K562 (cell line): ENCODE data around the gene TNIK. TPM values are rescaled to one million over a fixed set of nuclear protein-coding genes. Genes with fewer than 3 reads are reported as not detected.

Experiments used
- ATAC-seq: fragments of 200-7000 bp; cut with Tn5 transposase; 3 replicates; pipeline ENCODE4 v1.9.1; 2020; ENCODE audit warnings: moderate library complexity
- BruUV-seq: library from RNA; stranded (reverse); fragments of 400-500 nt; replicated peaks from 2 replicates; lab custom pipeline; 2021; lab: Mats Ljungman, UMichigan
- CTCF ChIA-PET: fragments of 300-600 bp; formaldehyde crosslinking; extraction: SDS; loops from one replicate; lab custom pipeline; 2021; ENCODE audit warnings: low intra/inter-chr PET ratio; lab: Yijun Ruan, JAX
- POLR2A ChIA-PET: fragments of 300-600, 350-650 bp; sonication (Branson Sonifier 250); formaldehyde crosslinking; extraction: SDS; loops from one replicate; lab custom pipeline; 2021; ENCODE audit warnings: antibody characterized with exemption, inconsistent platforms; lab: Yijun Ruan, JAX
- DNase-seq, 4 experiments: peaks; one replicate each; pipeline versions ENCODE4 v3.0.0 to v3.0.0-alpha.2; 2011 to 2018; ENCODE audit warnings: low spot score in 3 of 4, mixed read lengths in 3 of 4; ENCODE audit errors: extremely low read depth in 1 of 4
- FAIRE-seq: peaks from 2 replicates; lab custom pipeline; 2011; peaks lifted over from hg19 to GRCh38; lab: Jason Lieb, UNC
- H2AFZ ChIP-seq: 2 replicates; pipeline ENCODE4 v1.6.0; 2011; ENCODE audit warnings: low read depth, low read length, control low read depth, inconsistent platforms
- H3K27ac ChIP-seq: fragments of 200-600 bp; 3 replicates; pipeline ENCODE4 v1.8.0; 2011; ENCODE audit warnings: low read depth, mild to moderate bottlenecking, control low read depth, inconsistent platforms, low read length, moderate library complexity, mixed read lengths; ENCODE audit errors: extremely low read depth
- H3K27me3 ChIP-seq, 2 experiments: fragments of 300-600 bp in 1 of 2; 2 replicates in 1 of 2; 3 replicates in 1 of 2; pipeline versions ENCODE4 v1.6.0 to v1.8.0; 2011; ENCODE audit warnings: inconsistent platforms in 2 of 2, low read length in 2 of 2, mild to moderate bottlenecking in 1 of 2, mixed read lengths in 1 of 2, moderate library complexity in 1 of 2; ENCODE audit not compliant: control insufficient read depth in 2 of 2, insufficient read depth in 2 of 2
- H3K36me3 ChIP-seq: fragments of 300-600 bp; 3 replicates; pipeline ENCODE4 v1.8.0; 2011; ENCODE audit warnings: mild to moderate bottlenecking, low read length, inconsistent platforms; ENCODE audit not compliant: control insufficient read depth, insufficient read depth
- H3K4me1 ChIP-seq, 2 experiments: fragments of 200-600 bp in 1 of 2; replicated peaks in 1 of 2; 2 replicates in 1 of 2; 3 replicates in 1 of 2; pipeline versions ENCODE4 v1.5.1 to v1.8.0; 2011; ENCODE audit warnings: inconsistent platforms in 2 of 2, low read length in 2 of 2, mild to moderate bottlenecking in 1 of 2, mixed read lengths in 1 of 2, moderate library complexity in 1 of 2; ENCODE audit not compliant: control insufficient read depth in 2 of 2, insufficient read depth in 2 of 2
- H3K4me2 ChIP-seq: 2 replicates; pipeline ENCODE4 v1.6.1; 2011; ENCODE audit warnings: low read length, control low read depth, inconsistent platforms, mixed read lengths; ENCODE audit not compliant: insufficient read depth
- H3K4me3 ChIP-seq: fragments of 200-600 bp; sonication (generic), shearing (Covaris generic); 2 replicates; pipeline ENCODE4 v1.5.1; 2016; ENCODE audit warnings: control low read depth, inconsistent platforms
- H3K79me2 ChIP-seq: fragments of 200-600 bp; 3 replicates; pipeline ENCODE4 v1.8.0; 2011; ENCODE audit warnings: low read length, inconsistent platforms; ENCODE audit not compliant: control insufficient read depth, insufficient read depth
- H3K9ac ChIP-seq, 2 experiments: 2 replicates each; pipeline versions ENCODE4 v1.6.0 to v1.6.1; 2011; ENCODE audit warnings: low read depth in 2 of 2, low read length in 2 of 2, control low read depth in 1 of 2, inconsistent platforms in 1 of 2, mild to moderate bottlenecking in 1 of 2, mixed read lengths in 1 of 2; ENCODE audit not compliant: insufficient read depth in 1 of 2
- H3K9me1 ChIP-seq: one replicate; pipeline ENCODE4 v1.6.0; 2011; ENCODE audit warnings: inconsistent platforms, mild to moderate bottlenecking, low read length, moderate library complexity; ENCODE audit not compliant: control insufficient read depth, insufficient read depth
- H3K9me3 ChIP-seq: replicated peaks from 2 replicates; pipeline ENCODE4 v1.5.1; 2011; ENCODE audit warnings: low read depth, low read length, inconsistent platforms; ENCODE audit not compliant: control insufficient read depth, insufficient read depth
- H4K20me1 ChIP-seq: replicated peaks from 2 replicates; pipeline ENCODE4 v1.6.1; 2011; ENCODE audit warnings: low read length, inconsistent platforms, mixed read lengths; ENCODE audit not compliant: control insufficient read depth, insufficient read depth
- ETV1 ChIP-seq: fragments of 450-650 bp; conservative IDR thresholded peaks from 2 replicates; pipeline ENCODE4 v1.6.1; 2016; ENCODE audit warnings: missing genetic modification characterization, control low read depth, low read depth, missing compliant biosample characterization
- FUS ChIP-seq: fragments of 200-400 bp; formaldehyde crosslinking; optimal IDR thresholded peaks from 2 replicates; pipeline ENCODE3; 2017; ENCODE audit warnings: low read depth, low read length
- KAT2B ChIP-seq: IDR thresholded peaks from one replicate; pipeline ENCODE4 v1.6.1; 2012; ENCODE audit warnings: low read depth, mild to moderate bottlenecking, control low read depth, inconsistent platforms, low read length, moderate library complexity
- NKRF ChIP-seq: fragments of 450-650 bp; IDR thresholded peaks from 2 replicates; pipeline ENCODE4 v1.6.1; 2016; ENCODE audit warnings: borderline replicate concordance
- NR2C1 ChIP-seq, 2 experiments: fragments of 450-650 bp; IDR thresholded peaks; 2 replicates each; pipeline ENCODE4 v1.6.1; 2017; ENCODE audit warnings: mild to moderate bottlenecking in 2 of 2, antibody characterized with exemption in 1 of 2, inconsistent platforms in 1 of 2, missing compliant biosample characterization in 1 of 2, missing genetic modification characterization in 1 of 2
- RBM22 ChIP-seq: fragments of 200-400 bp; formaldehyde crosslinking; IDR thresholded peaks from 2 replicates; pipeline ENCODE4 v1.6.1; 2018; ENCODE audit warnings: low read length, low read depth; ENCODE audit not compliant: poor library complexity, severe bottlenecking
- SAP30 ChIP-seq: fragments of 200-600 bp; sonication (generic); IDR thresholded peaks from 2 replicates; pipeline ENCODE4 v1.6.1; 2012; ENCODE audit warnings: borderline replicate concordance, low read depth, mild to moderate bottlenecking, moderate library complexity, low read length, control low read depth, inconsistent platforms; ENCODE audit not compliant: insufficient read depth, poor library complexity, severe bottlenecking
- TBL1XR1 ChIP-seq, 2 experiments: IDR thresholded peaks; 2 replicates each; pipeline ENCODE4 v1.6.1; 2012; ENCODE audit warnings: improper control_type of control experiment in 2 of 2, low read length in 2 of 2, mild to moderate bottlenecking in 1 of 2
- TRIM25 ChIP-seq: fragments of 450-650 bp; IDR thresholded peaks from 2 replicates; pipeline ENCODE4 v1.7.0; 2016; ENCODE audit warnings: borderline replicate concordance
- USF2 ChIP-seq: sonication (generic); formaldehyde crosslinking; IDR thresholded peaks from 2 replicates; pipeline ENCODE4 v1.5.0; 2020; ENCODE audit warnings: missing genetic modification reagents
- ZNF232 ChIP-seq: sonication (generic); formaldehyde crosslinking; IDR thresholded peaks from 2 replicates; pipeline ENCODE4 v1.8.0; 2022; ENCODE audit warnings: mild to moderate bottlenecking, missing genetic modification reagents
- WGBS: fragments of 100-300 bp; shearing (Covaris generic); methylation state at CpG from one replicate; pipeline ENCODE4 v1.1.6; 2016; ENCODE audit warnings: low coverage, mixed read lengths; ENCODE audit not compliant: insufficient coverage; ENCODE audit errors: missing lambda C conversion rate; 5-methylcytosine and 5-hydroxymethylcytosine counted together
- in situ Hi-C: fragments of 300-500 bp; cut with MboI; formaldehyde crosslinking; loops from 4 replicates; pipeline ENCODE4 v1.15.0; 2018; ENCODE audit warnings: inconsistent platforms, mixed read lengths
- intact Hi-C: fragments of 100-400 bp; cut with micrococcal nuclease; formaldehyde crosslinking; loops from 2 replicates; pipeline ENCODE4 v1.14.2; 2022
- polyA plus RNA-seq, 8 experiments: library from polyadenylated mRNA; depleted of rRNA in 4 of 8; stranded (reverse) in 5 of 8; unstranded in 3 of 8; fragments of >200 nt; fragmentation: Nextera tagmentation in 2 of 8; fragmentation: Illumina TruSeq in 1 of 8; extraction: Ambion mirVana in 2 of 8; extraction: Trizol in 1 of 8; gene quantifications; 2 replicates each; pipeline versions ENCODE4 v1.2.1 to v1.2.3, GENCODE V29; 2011 to 2014; ENCODE audit warnings: inconsistent platforms in 1 of 8, missing spikeins in 1 of 8
- total RNA-seq, 7 experiments: library from RNA; depleted of rRNA in 6 of 7; stranded (reverse); fragments of >200 nt in 6 of 7; fragmentation: Illumina TruSeq in 2 of 7; extraction: Trizol in 2 of 7; gene quantifications; 2 replicates each; pipeline versions ENCODE4 v1.2.1 to v1.2.3, GENCODE V29; 2011 to 2021; ENCODE audit warnings: low replicate concordance in 1 of 7

Gene TNIK
- total and polyA plus RNA-seq, 9 of the 15 experiments (the other 6 are each of a cell fraction or from before 2014, with no cell fraction given), result 6.6 to 39.0 (median 24.7) TPM

DNA sequence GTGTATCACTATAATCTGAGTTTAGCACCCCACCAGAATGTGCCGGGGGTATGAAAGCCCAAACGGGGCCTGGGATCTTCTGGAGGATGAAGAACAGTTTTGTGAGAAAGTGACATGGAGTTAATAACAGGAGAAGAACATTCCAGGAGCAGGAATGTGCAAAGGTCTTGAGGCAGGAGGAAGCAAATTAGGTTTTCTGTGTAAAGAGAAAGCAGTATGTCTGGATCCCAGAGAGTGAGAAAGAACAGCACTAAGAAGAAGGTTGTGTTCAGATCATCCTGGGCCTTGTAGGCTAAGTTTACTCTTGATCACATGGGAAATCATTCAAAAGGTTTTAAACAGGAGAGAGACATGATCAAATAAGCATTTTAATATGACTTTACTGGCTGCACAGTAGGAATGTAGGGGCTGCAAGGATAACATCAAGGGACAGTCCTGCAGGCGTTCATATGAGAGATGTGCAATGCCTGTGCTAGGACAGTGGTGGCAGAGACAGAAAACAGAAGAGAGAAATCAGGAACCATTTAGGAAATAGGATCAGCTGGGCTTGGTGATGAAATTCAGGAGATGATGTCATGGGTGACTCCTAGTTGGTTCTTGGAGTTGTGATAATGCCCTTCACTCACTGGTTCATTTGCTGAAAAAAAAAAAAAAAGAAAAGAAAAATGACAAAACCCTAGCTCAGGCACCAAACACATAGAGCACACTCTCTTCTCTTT is 113.5 kb downstream of the TNIK start (continued):
- no peak for TF ChIP-seq NKRF
- peak; percentile 54; the same call in 1 of the 2 replicates for TF ChIP-seq ETV1 (tag)
- no peak for TF ChIP-seq SAP30
- no peak for TF ChIP-seq ZNF232 (CRISPR knock-in tag)

- Histone ChIP-seq H3K36me3 (no peaks in the 10 kb centered on the region), H3K27ac (no peak overlapping the region), H3K4me2 (no peak overlapping the region), H3K9me3 (no peaks in the 10 kb centered on the region), H4K20me1 (no peaks in the 10 kb centered on the region), H3K4me1 (peaks cover 6 to 17% of the 10 kb centered on the region in 2 experiments; a peak in 4 of 5 replicates), H3K9ac (no peak overlapping the region), H2AFZ (no peak overlapping the region), H3K27me3 (no peaks in the 10 kb centered on the region), H3K79me2 (peaks cover 17% of the 10 kb centered on the region), H3K9me1 (no peaks in the 10 kb centered on the region), H3K4me3 (no peak overlapping the region)
- BruUV-seq, result no TSS peak
- ChIA-PET POLR2A (no interaction called here), CTCF (no interaction called here)
- ATAC-seq, result no peak
- in situ Hi-C loops, result no loop called here
- DNase-seq, result no peak
- no peak for FAIRE-seq
- intact Hi-C loops, result no loop called here
- WGBS, result 89% methylated on average over 1 of the region's 1 CpG
- TF ChIP-seq TBL1XR1 (IDR thresholded peaks at IDR 0.05; ENCODE audit: low read length in 2 of 2), result no peak
- no peak for TF ChIP-seq USF2 (CRISPR knock-in tag)
- TF ChIP-seq TRIM25, result no peak
- TF ChIP-seq KAT2B, result no peak
- no peak for TF ChIP-seq RBM22
- TF ChIP-seq FUS, result no peak
- no peak for TF ChIP-seq NR2C1 (IDR thresholded peaks at IDR 0.05)
- no peak for TF ChIP-seq NR2C1 (tag; IDR thresholded peaks at IDR 0.05)
Observed at GRCh38 chr3:171346019-171346418, 114.2 kb downstream of the TNIK start.
